Measurements from ENCODE around the gene LDHAL6B. TPM values are rescaled to one million over a fixed set of nuclear protein-coding genes. Genes with fewer than 3 reads are reported as not detected.

The LDHAL6B gene
- total RNA-seq, 1 donor from 2014 or later, result not detected

GRCh38 chr15:59230531-59231055 is 23.9 kb downstream of the LDHAL6B start:
- intact Hi-C loops (cut with micrococcal nuclease), result no loop called here
- Mint-ChIP-seq H3K9me3 (no peaks in the 10 kb centered on the region), H3K36me3 (ENCODE audit: low read depth) (peaks cover 7% of the 10 kb centered on the region), H3K4me3 (no peak overlapping the region), H3K4me1 (ENCODE audit: low read depth) (peaks cover 11% of the 10 kb centered on the region), H3K27ac (no peak overlapping the region), H3K27me3 (ENCODE audit: insufficient read depth) (no peaks in the 10 kb centered on the region)
- no peak for DNase-seq (ENCODE audit: low spot score)

GRCh38 chr15:59232476-59232875 is 25.8 kb downstream of the LDHAL6B start:
- Mint-ChIP-seq H3K27ac (no peak overlapping the region), H3K36me3 (ENCODE audit: low read depth) (peaks cover 7% of the 10 kb centered on the region), H3K4me3 (no peak overlapping the region), H3K4me1 (ENCODE audit: low read depth) (peaks cover 9% of the 10 kb centered on the region), H3K9me3 (no peaks in the 10 kb centered on the region), H3K27me3 (ENCODE audit: insufficient read depth) (no peaks in the 10 kb centered on the region)
- intact Hi-C loops (cut with micrococcal nuclease), result no loop called here
- DNase-seq (ENCODE audit: low spot score), result no peak

GRCh38 chr15:59236394-59236793 is 29.8 kb downstream of the LDHAL6B start:
- Mint-ChIP-seq H3K4me3 (no peak overlapping the region), H3K36me3 (ENCODE audit: low read depth) (peaks cover 5% of the 10 kb centered on the region), H3K27ac (no peak overlapping the region), H3K9me3 (no peaks in the 10 kb centered on the region), H3K27me3 (ENCODE audit: insufficient read depth) (no peaks in the 10 kb centered on the region), H3K4me1 (ENCODE audit: low read depth) (peaks cover 6% of the 10 kb centered on the region)
- intact Hi-C loops (cut with micrococcal nuclease), result no loop called here
- no peak for DNase-seq (ENCODE audit: low spot score)

- H3K4me3 Mint-ChIP-seq, result no peak overlapping the region
- H3K9me3 Mint-ChIP-seq, result no peaks in the 10 kb centered on the region
- no peak for DNase-seq (ENCODE audit: low spot score)
- H3K4me1 Mint-ChIP-seq (ENCODE audit: low read depth), result peaks cover 6% of the 10 kb centered on the region
- intact Hi-C loops (cut with micrococcal nuclease), result no loop called here
- H3K36me3 Mint-ChIP-seq (ENCODE audit: low read depth), result peaks cover 7% of the 10 kb centered on the region
- no peaks in the 10 kb centered on the region for H3K27me3 Mint-ChIP-seq (ENCODE audit: insufficient read depth)
- no peak overlapping the region for H3K27ac Mint-ChIP-seq
Measured at GRCh38 chr15:59237119-59237855, 30.6 kb downstream of the LDHAL6B start.

GRCh38 chr15:59237924-59238331 is 31.3 kb downstream of the LDHAL6B start:
- intact Hi-C loops (cut with micrococcal nuclease), result no loop called here
- no peaks in the 10 kb centered on the region for H3K9me3 Mint-ChIP-seq
- H3K4me1 Mint-ChIP-seq (ENCODE audit: low read depth), result peaks cover 6% of the 10 kb centered on the region
- H3K36me3 Mint-ChIP-seq (ENCODE audit: low read depth), result peaks cover 8% of the 10 kb centered on the region
- no peaks in the 10 kb centered on the region for H3K27me3 Mint-ChIP-seq (ENCODE audit: insufficient read depth)
- no peak overlapping the region for H3K27ac Mint-ChIP-seq
- no peak for DNase-seq (ENCODE audit: low spot score)
- H3K4me3 Mint-ChIP-seq, result no peak overlapping the region

- H3K27ac Mint-ChIP-seq, result no peak overlapping the region
- no peaks in the 10 kb centered on the region for H3K27me3 Mint-ChIP-seq (ENCODE audit: insufficient read depth)
- no peaks in the 10 kb centered on the region for H3K9me3 Mint-ChIP-seq
- H3K36me3 Mint-ChIP-seq (ENCODE audit: low read depth), result peaks cover 8% of the 10 kb centered on the region
- H3K4me3 Mint-ChIP-seq, result no peak overlapping the region
- peaks cover 16% of the 10 kb centered on the region for H3K4me1 Mint-ChIP-seq (ENCODE audit: low read depth)
- intact Hi-C loops (cut with micrococcal nuclease), result no loop called here
- DNase-seq (ENCODE audit: low spot score), result no peak
Measured at GRCh38 chr15:59240036-59240435, 33.4 kb downstream of the LDHAL6B start.

- intact Hi-C loops (cut with micrococcal nuclease), result no loop called here
- Mint-ChIP-seq H3K27me3 (ENCODE audit: insufficient read depth) (no peaks in the 10 kb centered on the region), H3K4me1 (ENCODE audit: low read depth) (peaks cover 16% of the 10 kb centered on the region), H3K4me3 (no peak overlapping the region), H3K27ac (no peak overlapping the region), H3K9me3 (no peaks in the 10 kb centered on the region), H3K36me3 (ENCODE audit: low read depth) (peaks cover 3% of the 10 kb centered on the region)
- no peak for DNase-seq (ENCODE audit: low spot score)
Measured at GRCh38 chr15:59242649-59243048, 36.0 kb downstream of the LDHAL6B start.

- H3K9me3 Mint-ChIP-seq, result no peaks in the 10 kb centered on the region
- peaks cover 17% of the 10 kb centered on the region for H3K4me1 Mint-ChIP-seq (ENCODE audit: low read depth)
- no peaks in the 10 kb centered on the region for H3K27me3 Mint-ChIP-seq (ENCODE audit: insufficient read depth)
- DNase-seq (ENCODE audit: low spot score), result no peak
- no peak overlapping the region for H3K4me3 Mint-ChIP-seq
- H3K27ac Mint-ChIP-seq, result no peak overlapping the region
- intact Hi-C loops (cut with micrococcal nuclease), result no loop called here
- peaks cover 3% of the 10 kb centered on the region for H3K36me3 Mint-ChIP-seq (ENCODE audit: low read depth)
Measured at GRCh38 chr15:59243622-59244021, 37.0 kb downstream of the LDHAL6B start.

GRCh38 chr15:59244337-59244736 is 37.7 kb downstream of the LDHAL6B start:
- no peak overlapping the region for H3K4me3 Mint-ChIP-seq
- H3K36me3 Mint-ChIP-seq (ENCODE audit: low read depth), result peaks cover 3% of the 10 kb centered on the region
- H3K27me3 Mint-ChIP-seq (ENCODE audit: insufficient read depth), result no peaks in the 10 kb centered on the region
- intact Hi-C loops (cut with micrococcal nuclease), result no loop called here
- H3K9me3 Mint-ChIP-seq, result no peaks in the 10 kb centered on the region
- H3K4me1 Mint-ChIP-seq (ENCODE audit: low read depth), result peaks cover 17% of the 10 kb centered on the region
- H3K27ac Mint-ChIP-seq, result no peak overlapping the region
- DNase-seq (ENCODE audit: low spot score), result no peak

- Mint-ChIP-seq H3K36me3 (ENCODE audit: low read depth) (peaks cover 3% of the 10 kb centered on the region), H3K4me3 (no peak overlapping the region), H3K27ac (no peak overlapping the region), H3K9me3 (no peaks in the 10 kb centered on the region), H3K27me3 (ENCODE audit: insufficient read depth) (no peaks in the 10 kb centered on the region), H3K4me1 (ENCODE audit: low read depth) (peaks cover 18% of the 10 kb centered on the region)
- intact Hi-C loops (cut with micrococcal nuclease), result loop anchor here (5.0 kb wide), 2 partner anchors 107 to 263 kb away; no protein-coding TSS in a partner anchor
- DNase-seq (ENCODE audit: low spot score), result no peak
Measured at GRCh38 chr15:59245559-59245958, 38.9 kb downstream of the LDHAL6B start.

GRCh38 chr15:59247364-59247763 is 40.7 kb downstream of the LDHAL6B start:
- intact Hi-C loops (cut with micrococcal nuclease), result loop anchor here (1.0 to 5.0 kb wide), 5 partner anchors 105 to 282 kb away; no protein-coding TSS in a partner anchor
- DNase-seq (ENCODE audit: low spot score), result peak; percentile 38
- Mint-ChIP-seq H3K36me3 (ENCODE audit: low read depth) (no peaks in the 10 kb centered on the region), H3K4me3 (no peak overlapping the region), H3K4me1 (ENCODE audit: low read depth) (peaks cover 27% of the 10 kb centered on the region), H3K27me3 (ENCODE audit: insufficient read depth) (no peaks in the 10 kb centered on the region), H3K27ac (no peak overlapping the region), H3K9me3 (no peaks in the 10 kb centered on the region)

- H3K27me3 Mint-ChIP-seq (ENCODE audit: insufficient read depth), result no peaks in the 10 kb centered on the region
- H3K4me1 Mint-ChIP-seq (ENCODE audit: low read depth), result peaks cover 25% of the 10 kb centered on the region
- intact Hi-C loops (cut with micrococcal nuclease), result loop anchor here (1.0 to 5.0 kb wide), 3 partner anchors 50 to 268 kb away; no protein-coding TSS in a partner anchor
- H3K4me3 Mint-ChIP-seq, result no peak overlapping the region
- H3K27ac Mint-ChIP-seq, result peak overlapping the region; percentile 40
- H3K9me3 Mint-ChIP-seq, result no peaks in the 10 kb centered on the region
- no peak for DNase-seq (ENCODE audit: low spot score)
- H3K36me3 Mint-ChIP-seq (ENCODE audit: low read depth), result peaks cover 3% of the 10 kb centered on the region
Measured at GRCh38 chr15:59249816-59250215, 43.2 kb downstream of the LDHAL6B start.

- H3K4me1 Mint-ChIP-seq (ENCODE audit: low read depth), result peaks cover 24% of the 10 kb centered on the region
- no peaks in the 10 kb centered on the region for H3K27me3 Mint-ChIP-seq (ENCODE audit: insufficient read depth)
- H3K27ac Mint-ChIP-seq, result peak overlapping the region; percentile 40
- H3K4me3 Mint-ChIP-seq, result no peak overlapping the region
- H3K36me3 Mint-ChIP-seq (ENCODE audit: low read depth), result peaks cover 3% of the 10 kb centered on the region
- no peaks in the 10 kb centered on the region for H3K9me3 Mint-ChIP-seq
- DNase-seq (ENCODE audit: low spot score), result no peak
- intact Hi-C loops (cut with micrococcal nuclease), result no loop called here
Measured at GRCh38 chr15:59250249-59250648, 43.6 kb downstream of the LDHAL6B start.

All from activated T-helper 1 cell treated with anti-CD3 and anti-CD28 coated beads, Interleukin-12 subunit alpha, Interleukin-12 subunit beta, Interleukin-2, Interleukin-4 antibody, amounts not matched to agents 30 ng/mL and 10 ng/mL and 1 ng/mL, durations not matched to agents 14 hours and 24 hours and 36 hours (primary cell).